ENCODE measurements around the gene UGT2B7. TPM values are rescaled to one million over a fixed set of nuclear protein-coding genes. Genes with fewer than 3 reads are reported as not detected.

The UGT2B7 gene
- total and polyA plus RNA-seq, 3 experiments from 2014 or later: not detected

DNA sequence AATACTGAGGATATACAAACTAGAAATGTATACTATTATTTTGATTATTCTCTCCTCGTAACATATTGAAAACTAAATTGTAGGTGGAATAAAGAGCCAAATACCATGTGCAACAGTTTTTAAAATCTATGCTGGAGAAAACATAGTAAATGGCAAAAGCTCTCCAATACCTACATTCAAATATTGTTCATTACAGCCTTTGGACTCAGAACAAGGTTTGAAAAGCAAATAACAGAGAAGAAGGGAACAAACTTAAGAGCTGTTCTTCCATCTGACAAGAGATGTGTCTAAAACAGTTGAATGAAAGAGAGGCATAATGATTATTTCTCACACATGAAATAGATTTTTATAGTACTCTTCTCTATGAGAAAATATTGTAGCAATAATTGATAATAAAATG is 25.0 kb upstream of the UGT2B7 start:
- Histone ChIP-seq H3K4me1 (ENCODE audit: insufficient read depth, low read length) (no peaks in the 10 kb centered on the region), H3K27me3 (ENCODE audit: insufficient read depth, low read length, poor library complexity, severe bottlenecking) (no peaks in the 10 kb centered on the region), H3K4me3 (ENCODE audit: low read length) (no peak overlapping the region), H3K36me3 (ENCODE audit: insufficient read depth, low read length) (no peaks in the 10 kb centered on the region), H3K27ac (ENCODE audit: low read depth, low read length) (no peak overlapping the region), H3K9me3 (ENCODE audit: low read length) (no peaks in the 10 kb centered on the region)
- no peaks in the 10 kb centered on the region for H3K36me3 Mint-ChIP-seq
- DNase-seq: no peak
- CTCF ChIA-PET: no interaction called here
- H3K4me3 Mint-ChIP-seq: no peak overlapping the region
- H3K27ac Mint-ChIP-seq: no peak overlapping the region
- H3K4me1 Mint-ChIP-seq: no peaks in the 10 kb centered on the region
- peaks cover 0 to 2% (median 0%) of the 10 kb centered on the region in 5 donors for H3K9me3 Mint-ChIP-seq
- POLR2A ChIA-PET: no interaction called here
- H3K27me3 Mint-ChIP-seq: no peaks in the 10 kb centered on the region

DNA sequence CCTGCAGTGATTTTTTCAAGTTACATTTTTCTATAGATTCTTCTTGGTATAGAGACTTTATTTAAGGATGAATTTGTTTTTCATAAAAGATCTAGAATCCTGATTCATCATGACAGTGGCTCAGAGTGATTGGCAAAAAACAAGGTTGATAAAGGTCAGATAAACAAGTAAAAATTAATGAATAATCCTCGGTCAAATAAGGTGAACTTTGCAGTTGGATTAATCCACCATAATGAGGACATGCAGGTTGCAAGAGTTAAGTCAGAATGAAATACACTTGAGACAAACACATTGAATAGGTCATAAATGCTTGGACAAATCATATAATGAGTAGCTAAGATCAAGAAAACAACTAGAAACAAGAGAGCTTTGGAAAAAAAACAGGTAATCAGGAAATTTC is 22.9 kb upstream of the UGT2B7 start:
- ChIA-PET POLR2A (no interaction called here), CTCF (no interaction called here)
- Histone ChIP-seq H3K27me3 (ENCODE audit: insufficient read depth, low read length, poor library complexity, severe bottlenecking) (no peaks in the 10 kb centered on the region), H3K9me3 (ENCODE audit: low read length) (no peaks in the 10 kb centered on the region), H3K4me1 (ENCODE audit: insufficient read depth, low read length) (no peaks in the 10 kb centered on the region), H3K4me3 (ENCODE audit: low read length) (no peak overlapping the region), H3K27ac (ENCODE audit: low read depth, low read length) (no peak overlapping the region), H3K36me3 (ENCODE audit: insufficient read depth, low read length) (no peaks in the 10 kb centered on the region)
- peaks cover 0 to 5% (median 2%) of the 10 kb centered on the region in 5 donors for H3K9me3 Mint-ChIP-seq
- H3K27me3 Mint-ChIP-seq: no peaks in the 10 kb centered on the region
- H3K4me1 Mint-ChIP-seq: no peaks in the 10 kb centered on the region
- DNase-seq: no peak
- no peak overlapping the region for H3K27ac Mint-ChIP-seq
- H3K4me3 Mint-ChIP-seq: no peak overlapping the region
- H3K36me3 Mint-ChIP-seq: no peaks in the 10 kb centered on the region

DNA sequence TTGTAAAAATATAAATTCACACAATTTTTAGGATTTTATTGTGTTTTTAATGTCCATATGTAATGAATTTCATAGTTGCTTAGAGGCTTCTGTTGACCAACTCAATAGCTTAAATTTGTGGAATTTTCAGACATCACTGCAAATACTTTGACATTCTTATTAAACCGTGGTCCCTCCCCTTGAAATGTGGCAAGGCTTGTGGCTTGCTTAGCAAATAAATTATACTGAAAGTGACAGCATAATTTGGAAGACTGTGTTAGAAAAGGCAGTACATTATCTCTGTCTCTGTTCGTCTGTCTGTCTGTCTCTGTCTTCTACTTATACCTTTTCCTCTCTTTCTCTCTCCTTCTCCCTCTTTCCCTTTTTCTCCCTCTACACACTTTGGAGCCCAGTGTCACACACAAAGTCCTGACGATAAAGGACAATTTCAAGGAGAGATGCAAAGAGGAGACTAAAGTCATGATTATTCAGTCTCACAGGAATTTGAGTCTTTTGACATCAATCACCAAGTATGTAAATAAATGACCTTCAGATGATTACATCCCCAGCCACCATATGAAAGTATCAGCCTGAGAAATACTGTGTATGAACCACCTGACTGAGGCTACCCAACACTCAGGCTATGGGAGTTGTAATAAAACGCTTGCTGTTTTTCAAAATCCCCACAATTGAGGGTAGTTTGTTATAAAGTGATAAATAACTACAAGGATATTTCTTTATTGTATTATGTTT is 21.0 kb upstream of the UGT2B7 start:
- DNase-seq: no peak
- Histone ChIP-seq H3K9me3 (ENCODE audit: low read length) (no peaks in the 10 kb centered on the region), H3K4me3 (ENCODE audit: low read length) (no peak overlapping the region), H3K4me1 (ENCODE audit: insufficient read depth, low read length) (no peaks in the 10 kb centered on the region), H3K36me3 (ENCODE audit: insufficient read depth, low read length) (no peaks in the 10 kb centered on the region), H3K27ac (ENCODE audit: low read depth, low read length) (no peak overlapping the region), H3K27me3 (ENCODE audit: insufficient read depth, low read length, poor library complexity, severe bottlenecking) (no peaks in the 10 kb centered on the region)
- H3K27me3 Mint-ChIP-seq: no peaks in the 10 kb centered on the region
- H3K4me3 Mint-ChIP-seq: no peak overlapping the region
- H3K27ac Mint-ChIP-seq: no peak overlapping the region
- peaks cover 0 to 5% (median 3%) of the 10 kb centered on the region in 5 donors for H3K9me3 Mint-ChIP-seq
- no peaks in the 10 kb centered on the region for H3K4me1 Mint-ChIP-seq
- H3K36me3 Mint-ChIP-seq: no peaks in the 10 kb centered on the region
- ChIA-PET CTCF (no interaction called here), POLR2A (no interaction called here)

DNA sequence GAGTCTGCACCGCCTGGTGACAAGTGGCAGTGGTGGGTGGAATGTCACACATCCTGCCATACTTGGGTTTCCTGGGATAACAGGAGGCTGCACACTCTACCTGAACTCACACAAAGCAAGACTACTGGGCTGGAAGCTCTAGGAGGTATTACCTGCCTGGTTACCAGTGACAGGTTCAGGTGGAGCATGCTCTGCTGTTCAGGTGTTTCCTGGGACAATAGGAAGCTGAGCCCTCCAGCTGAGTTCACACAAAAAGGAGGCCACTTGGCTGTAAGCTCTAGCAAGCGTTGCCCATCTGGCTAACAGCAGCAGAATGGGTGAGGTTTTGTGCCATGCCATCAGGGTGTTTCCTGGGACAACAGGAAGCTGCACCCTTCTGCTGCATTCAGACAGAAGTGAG is 17.4 kb upstream of the UGT2B7 start:
- Histone ChIP-seq H3K27ac (ENCODE audit: low read depth, low read length) (no peak overlapping the region), H3K27me3 (ENCODE audit: insufficient read depth, low read length, poor library complexity, severe bottlenecking) (no peaks in the 10 kb centered on the region), H3K9me3 (ENCODE audit: low read length) (no peaks in the 10 kb centered on the region), H3K4me3 (ENCODE audit: low read length) (no peak overlapping the region), H3K4me1 (ENCODE audit: insufficient read depth, low read length) (no peaks in the 10 kb centered on the region), H3K36me3 (ENCODE audit: insufficient read depth, low read length) (no peaks in the 10 kb centered on the region)
- no peak for DNase-seq
- Mint-ChIP-seq H3K9me3 (peaks cover 0 to 5% (median 3%) of the 10 kb centered on the region in 5 donors), H3K36me3 (no peaks in the 10 kb centered on the region), H3K27me3 (no peaks in the 10 kb centered on the region), H3K27ac (no peak overlapping the region), H3K4me1 (no peaks in the 10 kb centered on the region), H3K4me3 (no peak overlapping the region)
- CTCF ChIA-PET: no interaction called here
- POLR2A ChIA-PET: no interaction called here

DNA sequence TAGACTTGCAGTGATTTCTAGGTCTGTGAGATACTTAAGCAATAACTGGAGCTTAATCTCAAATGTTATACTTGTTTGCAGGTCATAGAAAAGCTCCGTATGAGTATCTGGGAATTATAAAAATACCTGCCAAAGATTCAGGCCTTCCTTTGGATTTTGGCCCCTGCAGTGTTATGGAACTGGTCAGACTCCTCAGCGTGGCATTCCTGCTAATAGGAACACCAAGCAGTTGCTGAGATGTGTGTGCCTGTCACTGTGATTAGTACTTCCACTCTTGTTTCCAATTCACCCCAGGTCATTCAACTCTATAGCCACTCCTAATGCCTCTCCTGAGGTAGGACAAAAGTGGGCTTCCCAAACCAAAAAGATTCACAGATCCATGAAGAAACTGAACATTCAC is 7.8 kb upstream of the UGT2B7 start:
- H3K27me3 ChIP-seq (ENCODE audit: insufficient read depth, low read length, poor library complexity, severe bottlenecking): no peaks in the 10 kb centered on the region
- Mint-ChIP-seq H3K27ac (no peak overlapping the region), H3K4me1 (no peaks in the 10 kb centered on the region), H3K36me3 (no peaks in the 10 kb centered on the region), H3K4me3 (no peak overlapping the region), H3K27me3 (no peaks in the 10 kb centered on the region), H3K9me3 (peaks cover 0 to 13% (median 8%) of the 10 kb centered on the region in 5 donors)
- ChIA-PET CTCF (no interaction called here), POLR2A (no interaction called here)
- no peaks in the 10 kb centered on the region for H3K9me3 ChIP-seq (ENCODE audit: low read length)
- H3K36me3 ChIP-seq (ENCODE audit: insufficient read depth, low read length): no peaks in the 10 kb centered on the region
- no peak for DNase-seq
- H3K4me1 ChIP-seq (ENCODE audit: insufficient read depth, low read length): no peaks in the 10 kb centered on the region
- no peak overlapping the region for H3K4me3 ChIP-seq (ENCODE audit: low read length)
- no peak overlapping the region for H3K27ac ChIP-seq (ENCODE audit: low read depth, low read length)

DNA sequence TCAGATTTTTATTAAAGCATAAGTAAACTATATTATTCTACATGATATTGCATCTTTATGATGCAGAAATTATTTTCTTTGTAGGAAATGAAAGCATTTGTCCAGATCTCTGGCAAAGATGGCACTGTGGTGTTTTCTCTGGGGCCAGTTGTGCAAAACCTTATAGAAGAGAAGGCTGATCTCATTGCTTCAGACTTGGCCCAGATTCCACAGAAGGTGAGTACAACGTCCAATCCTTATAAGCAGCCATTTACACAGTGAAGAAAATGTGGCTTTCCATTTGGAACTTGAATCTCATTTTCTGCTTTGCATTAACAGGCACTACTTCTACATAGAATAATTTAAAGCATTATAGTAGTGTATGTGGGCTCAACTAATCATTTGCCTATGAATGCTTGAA is 6.9 kb upstream of the UGT2B7 start:
- H3K36me3 Mint-ChIP-seq: no peaks in the 10 kb centered on the region
- POLR2A ChIA-PET: no interaction called here
- H3K27me3 Mint-ChIP-seq: no peaks in the 10 kb centered on the region

DNA sequence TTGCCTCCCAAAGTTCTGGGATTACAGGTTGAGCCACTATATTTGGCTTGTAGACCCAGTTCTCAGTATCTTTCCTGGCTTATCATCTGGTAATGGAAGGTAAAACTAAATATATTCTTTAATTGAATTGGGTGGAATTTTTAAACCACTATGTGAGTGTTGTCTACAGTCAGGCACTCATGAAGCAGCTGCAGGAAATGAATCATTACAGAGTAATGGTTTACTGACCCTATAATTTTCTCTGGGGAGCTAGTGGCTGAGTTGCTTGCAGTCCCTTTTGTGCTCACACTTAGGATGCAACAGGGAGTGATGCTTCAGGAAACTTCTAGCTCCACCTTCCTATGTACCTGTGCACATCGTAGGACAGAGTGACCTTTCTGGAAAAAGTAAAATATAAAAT is 4.1 kb upstream of the UGT2B7 start:
- no peaks in the 10 kb centered on the region for H3K9me3 ChIP-seq (ENCODE audit: low read length)
- ChIA-PET CTCF (no interaction called here), POLR2A (no interaction called here)
- no peak overlapping the region for H3K4me3 ChIP-seq (ENCODE audit: low read length)
- no peak for DNase-seq
- H3K27me3 Mint-ChIP-seq: no peaks in the 10 kb centered on the region
- H3K36me3 Mint-ChIP-seq: no peaks in the 10 kb centered on the region
- peaks cover 2 to 13% (median 6%) of the 10 kb centered on the region in 5 donors for H3K9me3 Mint-ChIP-seq
- H3K27me3 ChIP-seq (ENCODE audit: insufficient read depth, low read length, poor library complexity, severe bottlenecking): no peaks in the 10 kb centered on the region
- no peak overlapping the region for H3K4me3 Mint-ChIP-seq
- H3K27ac ChIP-seq (ENCODE audit: low read depth, low read length): no peak overlapping the region
- no peaks in the 10 kb centered on the region for H3K36me3 ChIP-seq (ENCODE audit: insufficient read depth, low read length)
- H3K27ac Mint-ChIP-seq: no peak overlapping the region
- H3K4me1 Mint-ChIP-seq: no peaks in the 10 kb centered on the region
- no peaks in the 10 kb centered on the region for H3K4me1 ChIP-seq (ENCODE audit: insufficient read depth, low read length)

More for the DNA sequence above, 6.9 kb upstream of the UGT2B7 start:
- H3K4me1 Mint-ChIP-seq: no peaks in the 10 kb centered on the region
- no peaks in the 10 kb centered on the region for H3K27me3 ChIP-seq (ENCODE audit: insufficient read depth, low read length, poor library complexity, severe bottlenecking)
- H3K9me3 Mint-ChIP-seq: peaks cover 0 to 13% (median 8%) of the 10 kb centered on the region in 5 donors
- H3K9me3 ChIP-seq (ENCODE audit: low read length): no peaks in the 10 kb centered on the region
- H3K4me3 ChIP-seq (ENCODE audit: low read length): no peak overlapping the region
- CTCF ChIA-PET: no interaction called here
- H3K27ac ChIP-seq (ENCODE audit: low read depth, low read length): no peak overlapping the region
- no peaks in the 10 kb centered on the region for H3K36me3 ChIP-seq (ENCODE audit: insufficient read depth, low read length)
- no peaks in the 10 kb centered on the region for H3K4me1 ChIP-seq (ENCODE audit: insufficient read depth, low read length)
- H3K4me3 Mint-ChIP-seq: no peak overlapping the region
- no peak for DNase-seq
- H3K27ac Mint-ChIP-seq: no peak overlapping the region

DNA sequence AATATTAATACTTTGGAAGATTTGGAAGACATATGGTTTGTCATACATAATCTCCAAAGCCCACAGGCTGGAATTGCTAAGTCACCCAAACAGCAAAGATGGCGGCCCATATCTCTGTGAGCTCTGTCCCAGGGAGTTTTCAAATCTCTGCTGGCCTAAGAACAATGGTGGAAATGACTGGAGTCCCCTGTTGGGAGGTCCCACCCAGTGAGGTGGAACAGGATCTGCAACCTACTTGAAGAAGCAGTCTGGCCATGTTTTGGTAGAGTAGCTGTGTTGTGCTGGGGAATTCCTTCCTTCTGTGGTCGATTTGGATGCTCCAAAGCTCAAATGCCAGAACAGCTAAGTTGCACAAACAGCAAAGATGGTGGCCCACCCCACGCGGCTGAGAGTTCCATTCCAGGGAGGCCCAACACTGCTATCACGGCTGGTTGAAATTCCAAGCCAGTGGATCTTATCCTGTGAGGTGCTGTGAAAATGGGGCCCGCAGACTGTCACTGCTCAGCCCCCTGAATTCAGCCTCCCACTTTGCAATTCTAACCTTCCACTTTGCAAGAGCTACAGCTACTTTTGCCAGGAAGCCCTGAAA is 3.2 kb upstream of the UGT2B7 start:
- no peaks in the 10 kb centered on the region for H3K27me3 Mint-ChIP-seq
- no peaks in the 10 kb centered on the region for H3K36me3 Mint-ChIP-seq
- no peak overlapping the region for H3K27ac ChIP-seq (ENCODE audit: low read depth, low read length)
- CTCF ChIA-PET: no interaction called here
- no peak overlapping the region for H3K27ac Mint-ChIP-seq
- no peak overlapping the region for H3K4me3 ChIP-seq (ENCODE audit: low read length)
- POLR2A ChIA-PET: no interaction called here
- no peaks in the 10 kb centered on the region for H3K27me3 ChIP-seq (ENCODE audit: insufficient read depth, low read length, poor library complexity, severe bottlenecking)
- peaks cover 2 to 8% (median 4%) of the 10 kb centered on the region in 5 donors for H3K9me3 Mint-ChIP-seq
- no peaks in the 10 kb centered on the region for H3K36me3 ChIP-seq (ENCODE audit: insufficient read depth, low read length)
- H3K4me1 ChIP-seq (ENCODE audit: insufficient read depth, low read length): no peaks in the 10 kb centered on the region
- no peaks in the 10 kb centered on the region for H3K9me3 ChIP-seq (ENCODE audit: low read length)
- H3K4me3 Mint-ChIP-seq: no peak overlapping the region
- H3K4me1 Mint-ChIP-seq: no peaks in the 10 kb centered on the region
- DNase-seq: no peak
